ENCODE measurements around the gene MOB3B.
A peak's percentile ranks its signal among the peaks of the same experiment; 100 is the strongest.

The MOB3B gene

GRCh38 chr9:27353474-27354229, 176.0 kb downstream of the MOB3B start:
- no peak for FAIRE-seq

GRCh38 chr9:27353166-27353473, 176.5 kb downstream of the MOB3B start:
- no peak for FAIRE-seq

DNA sequence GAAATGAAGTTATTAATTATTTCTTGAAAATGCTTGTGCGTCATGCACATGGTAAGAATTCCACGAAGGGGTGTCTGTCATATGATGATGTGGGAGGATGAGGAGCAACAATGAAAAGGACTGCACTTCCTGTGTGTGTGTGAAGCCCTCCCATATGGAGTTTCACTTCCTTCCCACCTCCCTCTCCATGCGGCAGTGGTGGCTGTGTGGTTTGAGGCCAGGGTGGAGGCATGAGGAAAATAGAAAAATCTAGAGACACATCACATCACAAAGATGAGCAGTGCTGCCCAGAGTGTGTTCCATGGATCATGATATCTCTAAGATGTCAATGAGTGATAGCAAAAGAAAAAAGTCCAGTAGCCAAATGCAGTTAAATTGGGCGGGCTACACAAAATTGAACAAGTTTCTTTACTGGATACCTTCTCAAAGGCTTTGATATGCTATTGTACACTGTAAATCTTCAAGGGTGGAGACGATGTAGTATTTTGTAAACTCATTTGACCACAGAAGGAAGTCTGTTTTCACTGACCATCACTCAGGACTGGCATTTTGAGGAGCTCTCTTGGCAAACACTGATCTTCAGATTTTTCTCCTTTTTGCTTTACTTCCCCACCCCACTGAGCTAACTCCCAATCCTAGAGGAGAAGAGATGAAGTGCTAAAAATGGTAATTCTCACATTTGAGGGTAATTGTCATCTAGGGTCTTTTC, 177.0 kb downstream of the MOB3B start:
- FAIRE-seq: no peak

- FAIRE-seq: no peak
Observed at GRCh38 chr9:27351438-27351837, 178.2 kb downstream of the MOB3B start.

GRCh38 chr9:27350382-27350976, 179.1 kb downstream of the MOB3B start:
- no peak for FAIRE-seq

GRCh38 chr9:27349698-27350080, 179.9 kb downstream of the MOB3B start:
- no peak for FAIRE-seq

GRCh38 chr9:27348785-27349697, 180.6 kb downstream of the MOB3B start:
- FAIRE-seq: no peak

DNA sequence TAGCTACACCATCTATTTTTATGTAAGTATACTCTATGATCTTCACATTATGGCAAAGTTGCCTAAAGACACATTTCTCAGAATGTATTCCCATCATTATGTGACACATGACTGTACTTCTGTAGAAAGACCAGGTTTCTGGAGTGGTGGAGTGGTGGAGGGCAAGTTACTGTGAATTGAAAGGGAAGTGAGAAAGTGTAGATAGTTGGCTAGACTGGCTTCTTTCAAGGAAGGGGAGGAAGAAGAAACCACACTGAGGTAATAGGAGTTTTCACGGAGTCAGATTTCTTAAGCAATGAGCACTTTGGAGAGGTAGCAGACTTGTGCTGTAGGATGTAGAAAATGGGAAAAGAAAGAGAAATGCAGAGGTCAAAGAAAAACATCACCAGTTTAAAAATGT, 181.7 kb downstream of the MOB3B start:
- no peak for FAIRE-seq

DNA sequence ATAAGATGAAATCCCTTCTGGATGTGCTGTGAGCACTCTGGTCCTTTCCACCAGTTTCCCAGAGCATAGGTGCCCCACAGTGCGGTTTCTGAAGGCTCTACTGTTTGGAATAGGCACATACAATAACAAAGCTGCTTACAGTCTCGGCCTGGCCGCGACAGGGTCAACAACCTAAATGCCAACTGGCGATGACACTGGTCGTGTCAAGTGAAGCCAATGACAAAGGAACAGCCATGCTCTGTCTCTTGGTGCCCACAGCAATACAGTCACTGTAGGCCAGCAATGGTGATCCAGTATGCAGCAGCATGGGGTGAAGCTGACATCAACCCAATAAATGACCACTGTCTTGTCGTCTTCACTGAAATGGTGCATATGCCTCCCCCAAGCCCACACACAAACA, 184.8 kb downstream of the MOB3B start:
- no peak for FAIRE-seq

DNA sequence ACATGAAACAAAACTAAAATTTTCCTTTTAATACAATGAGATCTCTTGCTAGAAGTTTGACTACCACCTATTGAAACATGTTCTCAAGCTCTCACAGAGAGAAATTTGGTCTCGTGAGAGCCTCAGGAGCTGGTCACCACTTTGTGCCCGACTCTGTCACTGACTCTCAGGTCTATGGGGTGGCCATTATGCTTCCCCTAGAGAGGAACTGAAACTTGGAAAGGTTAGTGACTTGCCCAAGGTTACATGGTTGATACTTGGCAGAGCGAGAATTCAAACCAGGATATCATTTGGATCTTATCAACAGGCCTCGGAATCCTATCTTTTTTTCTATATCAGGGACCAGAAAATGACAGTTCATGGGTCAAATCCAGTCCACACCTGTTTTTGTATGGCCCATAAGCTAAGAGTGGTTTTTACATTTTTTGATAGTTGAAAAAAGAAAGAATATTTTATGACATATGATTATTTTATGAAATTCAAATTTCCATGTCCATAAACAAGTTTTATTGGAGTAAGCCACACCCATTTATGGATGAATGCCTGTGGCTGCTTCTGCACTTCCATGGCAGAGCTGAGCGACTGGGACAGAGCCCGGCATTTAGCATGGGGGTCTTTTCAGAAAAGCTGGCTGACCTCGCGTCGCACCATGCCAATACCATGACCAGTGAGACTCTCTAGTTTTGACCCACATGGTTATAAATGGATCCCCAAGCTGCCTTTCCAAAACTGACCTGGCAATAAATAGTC, 187.9 kb downstream of the MOB3B start:
- FAIRE-seq: no peak

GRCh38 chr9:27340961-27341511, 188.6 kb downstream of the MOB3B start:
- no peak for FAIRE-seq

- no peak for FAIRE-seq
Observed at GRCh38 chr9:27340285-27340674, 189.3 kb downstream of the MOB3B start.

DNA sequence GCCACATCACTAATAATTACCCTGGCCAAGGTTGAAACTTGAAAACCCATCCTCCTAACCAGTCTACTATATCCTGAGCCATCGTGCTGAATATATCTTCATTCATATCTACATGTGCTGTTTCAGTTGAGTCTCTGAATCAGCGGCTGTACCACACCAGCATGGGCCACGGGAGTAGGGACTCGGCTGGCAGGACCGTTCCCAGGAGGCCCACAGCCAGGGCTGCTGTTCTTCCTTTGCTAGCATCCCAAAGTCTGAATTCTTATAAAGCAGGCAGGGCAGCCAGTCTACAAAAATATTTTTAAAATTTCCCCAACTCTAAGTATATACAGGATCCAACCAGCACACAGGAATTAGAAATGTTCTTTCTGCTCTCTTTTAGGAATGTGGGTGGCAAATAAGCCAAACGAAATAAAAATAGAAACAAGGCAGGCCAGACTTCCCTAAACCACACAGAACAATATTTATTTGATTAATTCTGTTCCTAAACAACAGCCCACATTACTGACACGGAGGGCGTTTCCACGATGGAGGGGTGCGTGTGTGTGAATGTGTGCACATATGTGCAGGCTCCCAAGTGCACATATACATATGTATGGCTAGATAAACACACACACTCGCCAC, 189.8 kb downstream of the MOB3B start:
- FAIRE-seq: no peak

DNA sequence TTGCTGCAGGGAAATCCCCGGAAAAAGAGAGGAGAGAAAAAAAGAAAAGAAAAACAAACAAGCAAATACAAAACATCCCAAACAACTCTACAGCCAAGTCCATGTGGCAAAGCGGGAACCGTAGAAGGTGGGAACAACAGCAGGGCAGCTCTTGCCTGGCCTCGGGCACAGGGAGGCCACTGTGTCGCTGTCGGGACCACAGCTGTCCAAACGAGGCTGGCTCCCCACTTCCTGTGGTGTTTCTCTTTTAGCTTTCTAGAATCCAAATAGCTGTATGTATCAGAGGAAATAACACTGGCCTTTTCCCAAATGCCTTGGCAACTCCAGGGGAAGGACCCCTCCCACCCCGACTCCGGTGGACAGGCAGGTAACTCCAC, 191.1 kb downstream of the MOB3B start:
- no peak for FAIRE-seq

DNA sequence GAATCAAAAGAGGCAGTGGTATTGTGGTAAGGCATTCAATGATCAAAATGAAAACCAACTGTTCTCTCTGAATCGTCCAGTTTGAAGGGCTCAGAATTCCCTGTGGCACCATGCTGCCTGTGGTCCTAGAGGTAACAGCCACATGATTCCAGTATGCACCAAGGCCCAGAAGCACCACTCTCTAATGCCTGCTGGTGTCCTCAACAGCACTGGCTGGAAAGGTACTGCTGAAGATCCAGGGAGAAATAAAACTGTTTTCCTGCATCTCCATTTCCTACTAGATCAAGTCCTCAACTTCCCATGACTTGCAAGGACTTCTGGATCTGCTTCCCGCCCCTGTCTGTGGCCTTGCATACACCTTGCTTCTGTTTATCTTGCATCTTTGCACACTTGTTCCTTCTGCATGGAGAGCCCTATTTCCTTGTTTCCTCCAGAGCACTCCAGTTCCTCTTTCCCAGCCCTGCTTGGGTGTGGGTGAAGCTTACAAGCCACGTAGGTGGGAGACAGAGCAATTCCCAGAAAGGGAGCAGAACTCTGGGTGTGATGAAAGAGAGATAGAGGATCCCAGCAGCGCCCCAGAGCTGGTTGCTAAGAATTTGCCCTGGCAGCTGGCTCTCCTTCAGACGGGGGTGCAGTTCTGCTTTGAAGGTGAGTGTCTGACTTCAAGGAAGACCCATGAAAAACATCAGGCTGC, 191.6 kb downstream of the MOB3B start:
- FAIRE-seq: no peak

DNA sequence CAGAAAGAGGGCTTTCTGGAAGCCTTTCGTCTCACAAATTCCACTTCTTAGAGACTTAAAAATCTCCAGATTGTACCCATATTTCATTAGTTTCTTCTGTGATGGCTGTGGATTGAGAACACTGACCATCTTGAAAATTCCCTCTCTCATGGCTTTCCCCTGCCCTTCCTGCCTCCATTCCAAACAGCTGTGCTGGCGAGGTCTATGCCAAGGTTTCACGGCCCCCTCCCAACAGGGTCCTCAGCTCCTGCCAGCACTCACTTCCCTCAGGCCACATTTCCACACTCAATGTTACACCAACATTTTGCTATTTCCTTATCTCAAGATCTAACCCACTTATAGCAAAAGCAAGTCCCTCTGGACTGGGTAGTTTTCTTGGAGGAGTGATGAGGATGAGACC, 192.4 kb downstream of the MOB3B start:
- FAIRE-seq: no peak

- FAIRE-seq: no peak
Observed at GRCh38 chr9:27336829-27337228, 192.8 kb downstream of the MOB3B start.

DNA sequence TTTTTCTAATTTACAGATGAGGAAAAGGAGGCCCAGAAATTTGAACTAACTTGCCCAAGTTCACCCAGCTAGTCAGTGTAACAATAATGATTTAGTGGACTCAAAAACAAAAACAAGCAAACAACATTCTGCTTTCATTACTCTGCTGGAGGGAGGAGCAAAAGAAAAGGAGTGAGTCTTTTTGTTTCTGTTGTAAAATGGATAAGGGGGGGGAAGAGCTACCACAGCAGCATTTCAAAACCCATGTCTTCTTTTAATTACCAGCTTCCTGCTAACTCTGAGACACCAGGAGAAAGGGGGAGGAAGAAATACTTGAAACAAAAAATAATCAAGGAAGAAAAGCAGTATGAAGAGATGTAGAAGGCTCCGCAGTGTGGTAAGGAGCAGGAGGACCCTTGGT, 193.5 kb downstream of the MOB3B start:
- no peak for FAIRE-seq

DNA sequence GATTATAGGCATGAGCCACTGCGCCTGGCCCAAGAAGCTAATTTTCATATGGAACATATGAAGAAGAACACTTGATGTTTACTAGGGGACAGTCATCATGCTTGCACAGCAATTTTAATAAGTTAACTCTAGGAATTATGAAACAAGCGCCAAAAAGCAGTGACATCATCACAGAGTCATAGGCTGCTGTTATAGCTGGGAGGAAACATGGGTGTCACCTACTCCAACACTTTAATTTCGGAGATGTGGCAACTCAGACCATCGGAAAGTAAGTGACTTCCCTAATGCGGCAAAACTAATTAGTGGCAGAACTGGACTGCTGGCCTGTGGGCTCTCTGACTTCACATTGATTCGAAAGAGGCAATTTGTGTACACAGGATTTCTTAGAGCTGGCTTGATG, 194.5 kb downstream of the MOB3B start:
- FAIRE-seq: no peak

DNA sequence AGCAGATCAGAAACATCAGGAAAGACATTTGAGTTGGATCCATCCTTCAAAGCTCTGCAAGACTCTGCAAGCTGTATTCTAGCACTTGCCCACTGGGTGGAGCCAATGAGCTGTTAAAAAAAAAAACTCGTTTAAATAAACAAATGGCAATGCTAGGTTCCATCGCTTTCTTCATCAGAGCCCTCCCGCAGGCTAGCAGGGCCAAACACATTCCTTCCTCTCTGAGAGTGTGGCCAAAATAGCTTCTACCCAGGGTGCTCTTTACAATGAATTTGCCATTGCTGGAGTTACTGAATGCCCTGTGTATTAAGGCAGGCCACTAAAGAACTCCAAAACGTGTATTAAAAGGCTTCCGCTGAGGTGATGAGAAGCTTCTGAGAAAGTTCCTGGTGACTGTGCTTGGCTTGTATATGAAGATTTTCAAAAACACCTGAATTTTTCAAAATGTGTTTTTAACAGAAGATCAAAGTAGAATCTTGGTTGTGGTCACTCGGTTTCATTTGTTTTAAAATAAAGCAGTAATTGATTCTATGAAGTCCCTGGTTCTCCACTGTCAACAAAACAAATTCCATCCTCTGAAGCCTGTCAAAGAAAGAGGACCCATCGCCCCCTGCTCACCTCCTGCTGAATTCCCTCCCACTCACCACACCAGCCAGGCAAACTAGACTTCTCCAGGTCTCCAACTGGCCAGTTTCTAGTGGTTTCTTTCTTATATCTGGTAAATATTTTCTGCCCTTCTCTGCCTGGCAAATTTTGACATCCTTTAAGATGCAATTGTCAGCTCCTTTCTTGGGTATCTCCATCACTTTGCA, 196.2 kb downstream of the MOB3B start:
- peak; percentile 95 for FAIRE-seq

Measured in A204.1 (cell line).